ACC112 (cell line): ENCODE data around the gene BRAT1.

Experiments used
- H2AFZ ChIP-seq: fragments of 200-600 bp; sonication (generic); one replicate; pipeline ENCODE4 v1.6.0; 2017; ENCODE audit warnings: antibody characterized with exemption, low read length; ENCODE audit not compliant: unreplicated experiment
- H3K27ac ChIP-seq: fragments of 200-600 bp; sonication (generic); 2 replicates; pipeline ENCODE4 v1.5.1; 2014; ENCODE audit warnings: low read depth, mild to moderate bottlenecking, antibody characterized with exemption, low read length, moderate library complexity
- H3K27me3 ChIP-seq: fragments of 200-600 bp; sonication (generic); 2 replicates; pipeline ENCODE4 v1.6.1; 2014; ENCODE audit warnings: mild to moderate bottlenecking, antibody characterized with exemption, low read length, moderate library complexity, mixed read lengths; ENCODE audit not compliant: insufficient read depth
- H3K36me3 ChIP-seq: fragments of 200-600 bp; sonication (generic); 2 replicates; pipeline ENCODE4 v1.6.1; 2016; ENCODE audit warnings: mild to moderate bottlenecking, antibody characterized with exemption, low read length, moderate library complexity, mixed read lengths; ENCODE audit not compliant: insufficient read depth
- H3K4me1 ChIP-seq: fragments of 200-600 bp; sonication (generic); one replicate; pipeline ENCODE4 v1.6.1; 2016; ENCODE audit warnings: low read length, mixed read lengths; ENCODE audit not compliant: insufficient read depth, unreplicated experiment, control insufficient read depth
- H3K4me3 ChIP-seq: fragments of 200-600 bp; sonication (generic); 2 replicates; pipeline ENCODE4 v1.5.1; 2014; ENCODE audit warnings: mild to moderate bottlenecking, low read depth, low read length
- H3K79me2 ChIP-seq: fragments of 200-600 bp; sonication (generic); one replicate; pipeline ENCODE4 v1.6.0; 2016; ENCODE audit warnings: low read length; ENCODE audit not compliant: control insufficient read depth, unreplicated experiment, insufficient read depth

Gene BRAT1

GRCh38 chr7:2583798-2584580 lies 28.7 kb upstream of the BRAT1 start:
- Histone ChIP-seq H3K27ac (no peak overlapping the region), H3K36me3 (no peaks in the 10 kb centered on the region), H3K79me2 (no peaks in the 10 kb centered on the region), H2AFZ (no peak overlapping the region), H3K4me3 (no peak overlapping the region), H3K4me1 (no peaks in the 10 kb centered on the region), H3K27me3 (no peaks in the 10 kb centered on the region)

GRCh38 chr7:2582006-2582735 lies 26.8 kb upstream of the BRAT1 start:
- no peak overlapping the region for H3K27ac ChIP-seq
- H3K27me3 ChIP-seq: no peaks in the 10 kb centered on the region
- H3K36me3 ChIP-seq: no peaks in the 10 kb centered on the region
- H3K4me1 ChIP-seq: no peaks in the 10 kb centered on the region
- no peak overlapping the region for H3K4me3 ChIP-seq
- no peaks in the 10 kb centered on the region for H3K79me2 ChIP-seq
- H2AFZ ChIP-seq: no peak overlapping the region

GRCh38 chr7:2580636-2581035 lies 25.3 kb upstream of the BRAT1 start:
- H3K27me3 ChIP-seq: no peaks in the 10 kb centered on the region
- no peaks in the 10 kb centered on the region for H3K36me3 ChIP-seq
- H2AFZ ChIP-seq: no peak overlapping the region
- no peak overlapping the region for H3K27ac ChIP-seq
- no peak overlapping the region for H3K4me3 ChIP-seq
- H3K4me1 ChIP-seq: no peaks in the 10 kb centered on the region
- H3K79me2 ChIP-seq: no peaks in the 10 kb centered on the region

DNA sequence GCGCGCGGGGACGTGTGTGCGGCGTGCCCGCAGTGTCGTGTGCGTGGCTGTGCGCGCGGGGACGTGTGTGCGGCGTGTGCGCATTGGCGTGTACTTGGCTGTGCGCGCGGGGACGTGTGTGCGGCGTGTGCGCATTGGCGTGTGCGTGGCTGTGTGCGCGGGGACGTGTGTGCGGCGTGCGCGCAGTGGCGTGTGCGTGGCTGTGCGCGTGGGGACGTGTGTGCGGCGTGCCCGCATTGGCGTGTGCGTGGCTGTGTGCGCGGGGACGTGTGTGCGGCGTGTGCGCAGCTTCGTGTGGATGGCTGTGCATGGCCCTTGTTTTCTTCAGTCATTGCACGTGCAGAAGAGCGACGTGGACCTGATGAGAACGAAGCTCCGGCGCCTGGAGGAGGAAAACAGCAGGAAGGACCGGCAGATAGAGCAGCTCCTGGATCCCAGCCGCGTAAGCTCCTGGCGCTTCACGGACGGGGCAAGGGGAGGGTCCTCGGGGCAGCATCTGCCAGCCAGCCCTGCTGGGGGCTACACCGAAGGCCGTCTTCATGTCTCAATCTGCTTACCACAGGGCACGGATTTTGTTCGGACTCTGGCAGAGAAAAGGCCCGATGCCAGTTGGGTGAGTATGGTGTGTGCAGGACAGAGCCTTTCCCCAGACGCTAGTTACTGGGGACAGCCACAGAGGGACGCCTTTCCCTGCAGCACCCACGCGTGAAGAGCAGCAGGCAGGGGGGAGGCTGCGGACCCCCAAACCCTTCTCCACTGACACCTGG lies 22.8 kb upstream of the BRAT1 start:
- Histone ChIP-seq H3K79me2 (no peaks in the 10 kb centered on the region), H3K4me1 (no peaks in the 10 kb centered on the region), H3K27ac (no peak overlapping the region), H3K27me3 (no peaks in the 10 kb centered on the region), H2AFZ (no peak overlapping the region), H3K4me3 (no peak overlapping the region), H3K36me3 (no peaks in the 10 kb centered on the region)

GRCh38 chr7:2576742-2577491 lies 21.6 kb upstream of the BRAT1 start:
- no peaks in the 10 kb centered on the region for H3K36me3 ChIP-seq
- no peak overlapping the region for H3K27ac ChIP-seq
- H3K4me1 ChIP-seq: no peaks in the 10 kb centered on the region
- no peaks in the 10 kb centered on the region for H3K27me3 ChIP-seq
- H3K79me2 ChIP-seq: no peaks in the 10 kb centered on the region
- no peak overlapping the region for H3K4me3 ChIP-seq
- no peak overlapping the region for H2AFZ ChIP-seq

DNA sequence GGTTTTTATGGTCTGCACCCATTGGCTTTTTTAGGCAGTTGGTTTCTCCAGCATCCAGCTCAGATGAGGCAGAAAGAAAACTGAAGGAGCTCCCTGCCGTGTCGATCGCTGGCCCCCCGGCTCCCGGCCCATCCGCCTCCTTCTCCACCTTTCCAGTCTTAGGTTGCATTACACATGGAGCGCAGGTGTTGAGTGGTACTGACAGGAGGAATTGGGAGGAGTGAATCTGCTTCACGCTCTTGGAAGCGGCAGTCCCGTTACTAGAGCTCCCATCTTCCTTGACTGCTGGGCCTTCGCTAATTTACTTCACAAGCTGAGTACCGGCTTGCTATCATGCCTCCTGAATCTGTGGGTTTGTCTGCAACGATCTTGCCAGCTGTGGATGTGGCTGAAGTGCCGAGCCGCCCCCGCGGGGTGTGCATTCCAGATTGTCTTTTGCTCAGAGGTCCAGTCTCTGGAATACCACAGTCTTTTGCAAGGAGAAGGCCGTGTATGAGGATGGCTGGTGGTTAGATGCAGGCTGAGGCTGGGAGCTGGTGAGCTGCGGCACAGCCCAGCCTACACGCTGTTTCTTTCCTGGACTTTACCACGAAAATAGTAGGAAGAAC lies 20.5 kb upstream of the BRAT1 start:
- Histone ChIP-seq H3K27me3 (no peaks in the 10 kb centered on the region), H3K4me3 (no peak overlapping the region), H3K4me1 (no peaks in the 10 kb centered on the region), H3K79me2 (no peaks in the 10 kb centered on the region), H3K27ac (no peak overlapping the region), H3K36me3 (no peaks in the 10 kb centered on the region), H2AFZ (no peak overlapping the region)

DNA sequence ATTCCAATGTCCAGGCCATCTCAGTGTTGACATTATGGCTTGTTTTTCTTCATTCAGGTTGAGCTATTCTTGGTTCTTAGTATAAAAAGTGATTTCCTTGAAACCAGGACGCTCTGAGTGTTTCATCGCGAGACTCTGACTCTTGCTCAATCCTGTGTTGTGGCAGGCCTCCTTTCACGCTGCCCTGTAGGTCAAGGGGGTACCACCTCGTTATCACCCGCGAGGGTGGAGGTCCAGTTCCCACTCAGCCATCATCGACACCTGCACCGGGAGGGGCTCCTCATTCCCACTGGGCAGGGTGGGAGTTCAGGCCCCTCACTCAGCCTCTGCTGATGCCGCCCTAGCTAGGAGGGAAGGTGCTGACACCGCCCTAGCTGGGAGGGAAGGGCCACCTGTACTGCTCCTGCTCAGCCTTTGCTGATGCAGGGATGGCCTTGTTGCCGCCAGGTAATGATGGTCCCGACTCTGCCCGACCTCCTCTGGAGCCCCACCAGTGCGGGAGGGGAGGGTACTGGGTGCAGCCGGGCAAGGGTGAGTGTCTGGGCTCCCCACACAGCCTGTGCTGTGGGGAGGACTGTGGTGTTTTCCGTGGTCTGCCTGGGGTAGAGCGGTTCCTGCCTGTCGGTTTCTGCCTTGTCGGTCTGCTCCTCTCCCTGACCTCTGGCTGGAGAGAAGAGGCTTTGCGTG lies 19.9 kb upstream of the BRAT1 start:
- no peaks in the 10 kb centered on the region for H3K79me2 ChIP-seq
- no peaks in the 10 kb centered on the region for H3K36me3 ChIP-seq
- H3K4me1 ChIP-seq: no peaks in the 10 kb centered on the region
- H2AFZ ChIP-seq: no peak overlapping the region
- H3K27me3 ChIP-seq: no peaks in the 10 kb centered on the region
- H3K27ac ChIP-seq: no peak overlapping the region
- no peak overlapping the region for H3K4me3 ChIP-seq

DNA sequence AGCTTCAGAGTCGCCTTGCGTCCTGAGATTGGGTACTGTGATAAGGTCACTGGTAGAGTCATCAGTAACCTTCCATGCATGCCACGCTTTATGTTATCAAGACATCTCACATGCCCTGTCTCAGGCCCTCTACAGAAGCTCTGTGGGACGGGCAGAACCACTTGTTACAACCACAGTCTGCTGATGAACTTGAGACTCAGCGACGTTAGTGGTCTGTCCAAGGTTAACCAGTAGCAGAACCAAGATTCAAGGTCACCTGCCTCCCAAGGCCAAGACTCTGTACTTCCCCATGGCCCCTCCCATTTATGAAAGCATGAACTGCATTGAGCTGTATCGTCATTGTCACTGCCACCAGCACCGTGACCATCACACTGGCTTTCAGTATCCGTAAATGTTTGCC lies 18.4 kb upstream of the BRAT1 start:
- Histone ChIP-seq H3K36me3 (no peaks in the 10 kb centered on the region), H3K27ac (no peak overlapping the region), H3K27me3 (no peaks in the 10 kb centered on the region), H3K4me3 (no peak overlapping the region), H3K4me1 (no peaks in the 10 kb centered on the region), H2AFZ (no peak overlapping the region), H3K79me2 (no peaks in the 10 kb centered on the region)

- Histone ChIP-seq H3K4me1 (no peaks in the 10 kb centered on the region), H3K4me3 (no peak overlapping the region), H3K36me3 (no peaks in the 10 kb centered on the region), H3K27ac (no peak overlapping the region), H2AFZ (no peak overlapping the region), H3K27me3 (no peaks in the 10 kb centered on the region), H3K79me2 (no peaks in the 10 kb centered on the region)
Observed at GRCh38 chr7:2572101-2572842, 16.9 kb upstream of the BRAT1 start.
